Measurements from ENCODE around the gene ATP6V1A. TPM values are rescaled to one million over a fixed set of nuclear protein-coding genes. Genes with fewer than 3 reads are reported as not detected.
A peak's percentile ranks its signal among the peaks of the same experiment; 100 is the strongest.

ATP6V1A gene
- total and polyA plus RNA-seq, 2 donors (not counting 1 experiment from before 2014, with no cell fraction given): 7.6 to 44.3 TPM

GRCh38 chr3:113802795-113803455, 56.1 kb downstream of the ATP6V1A start:
- TF ChIP-seq, protein P1, sequence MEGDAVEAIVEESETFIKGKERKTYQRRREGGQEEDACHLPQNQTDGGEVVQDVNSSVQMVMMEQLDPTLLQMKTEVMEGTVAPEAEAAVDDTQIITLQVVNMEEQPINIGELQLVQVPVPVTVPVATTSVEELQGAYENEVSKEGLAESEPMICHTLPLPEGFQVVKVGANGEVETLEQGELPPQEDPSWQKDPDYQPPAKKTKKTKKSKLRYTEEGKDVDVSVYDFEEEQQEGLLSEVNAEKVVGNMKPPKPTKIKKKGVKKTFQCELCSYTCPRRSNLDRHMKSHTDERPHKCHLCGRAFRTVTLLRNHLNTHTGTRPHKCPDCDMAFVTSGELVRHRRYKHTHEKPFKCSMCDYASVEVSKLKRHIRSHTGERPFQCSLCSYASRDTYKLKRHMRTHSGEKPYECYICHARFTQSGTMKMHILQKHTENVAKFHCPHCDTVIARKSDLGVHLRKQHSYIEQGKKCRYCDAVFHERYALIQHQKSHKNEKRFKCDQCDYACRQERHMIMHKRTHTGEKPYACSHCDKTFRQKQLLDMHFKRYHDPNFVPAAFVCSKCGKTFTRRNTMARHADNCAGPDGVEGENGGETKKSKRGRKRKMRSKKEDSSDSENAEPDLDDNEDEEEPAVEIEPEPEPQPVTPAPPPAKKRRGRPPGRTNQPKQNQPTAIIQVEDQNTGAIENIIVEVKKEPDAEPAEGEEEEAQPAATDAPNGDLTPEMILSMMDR (IDR thresholded peaks at IDR 0.05): no peak
- Histone ChIP-seq H3K4me2 (replicated peaks; ENCODE audit: low read depth, low read length, poor library complexity, severe bottlenecking) (no peak overlapping the region), H3K27ac (ENCODE audit: low read length in 2 of 2) (no peak overlapping the region), H3K79me2 (ENCODE audit: control insufficient read depth, insufficient read depth, low read length) (no peaks in the 10 kb centered on the region), H3K4me3 (ENCODE audit: control extremely low read depth in 1 of 5, extremely low read depth in 1 of 5, insufficient read depth in 1 of 5, low read depth in 2 of 5, low read length in 4 of 5) (no peak overlapping the region), H2AFZ (ENCODE audit: insufficient read depth, low read depth, low read length, poor library complexity, severe bottlenecking) (no peak overlapping the region), H3K4me1 (ENCODE audit: control insufficient read depth in 2 of 2, insufficient read depth in 2 of 2, low read length in 2 of 2) (peaks cover 3 to 7% of the 10 kb centered on the region in 2 donors), H3K9ac (ENCODE audit: low read length) (no peak overlapping the region), H4K20me1 (ENCODE audit: control insufficient read depth, insufficient read depth, low read length, poor library complexity, severe bottlenecking) (no peaks in the 10 kb centered on the region), H3K27me3 (replicated peaks in 1 of 4; ENCODE audit: control extremely low read depth in 1 of 4, control insufficient read depth in 3 of 4, insufficient read depth in 4 of 4, low read length in 3 of 4) (no peaks in the 10 kb centered on the region), H3K36me3 (replicated peaks in 1 of 2; ENCODE audit: control extremely low read depth in 1 of 2, control insufficient read depth in 1 of 2, extremely low read depth in 1 of 2, insufficient read depth in 2 of 2, low read length in 1 of 2) (peaks cover 0 to 40% of the 10 kb centered on the region in 2 experiments), H3K9me3 (ENCODE audit: control extremely low read depth in 1 of 3, control insufficient read depth in 2 of 3, insufficient read depth in 1 of 3, low read length in 2 of 3) (no peaks in the 10 kb centered on the region)
- DNase-seq: peak; percentile 8
- Mint-ChIP-seq H3K27me3 (no peaks in the 10 kb centered on the region), H3K9me3 (ENCODE audit: insufficient read depth) (no peaks in the 10 kb centered on the region), H3K4me3 (no peak overlapping the region), H3K27ac (peak overlapping the region; percentile 50), H3K4me1 (peaks cover 22% of the 10 kb centered on the region)
- intact Hi-C loops (cut with micrococcal nuclease): loop anchor here (2.0 kb wide), 2 partner anchors 28 to 36 kb away; partner anchors contain the start of gene GRAMD1C
- ChIA-PET POLR2A (interaction anchor here (0.6 to 1.4 kb wide), 3 partner anchors 13 to 57 kb away, joined by 3 to 4 read pairs (median 3); partner anchors contain the start of genes ATP6V1A and NAA50), CTCF (interaction anchor here (0.6 to 2.5 kb wide), 8 partner anchors 10 to 67 kb away, joined by 3 to 9 read pairs (median 6); partner anchors contain the start of genes GRAMD1C and NAA50)
- no CpG with 5 or more reads among the region's 3 CpGs for WGBS (ENCODE audit: insufficient coverage)
- peak; percentile 36 for ATAC-seq (ENCODE audit: low read depth)

DNA sequence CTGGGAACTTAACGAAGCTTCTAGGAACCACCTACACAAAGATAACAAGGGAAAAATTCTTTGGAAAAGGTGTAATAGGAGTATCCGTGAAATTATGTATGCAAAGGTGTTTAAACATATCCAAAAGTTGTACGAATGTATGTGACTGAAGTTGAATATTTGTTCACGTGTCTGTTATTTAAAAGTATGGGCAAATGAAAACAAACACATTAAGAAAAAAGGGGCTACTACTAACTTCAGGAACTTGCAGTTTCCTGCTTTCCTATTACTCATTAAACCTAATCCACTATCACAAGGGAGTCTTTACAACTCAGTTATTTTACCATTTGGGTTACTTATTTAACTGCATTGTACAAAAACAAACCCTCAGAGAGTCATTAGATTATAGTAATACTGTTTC, 57.8 kb downstream of the ATP6V1A start:
- Mint-ChIP-seq H3K4me3 (no peak overlapping the region), H3K9me3 (ENCODE audit: insufficient read depth) (no peaks in the 10 kb centered on the region), H3K4me1 (peaks cover 22% of the 10 kb centered on the region), H3K27me3 (no peaks in the 10 kb centered on the region), H3K27ac (no peak overlapping the region)
- Histone ChIP-seq H3K4me1 (ENCODE audit: control insufficient read depth in 2 of 2, insufficient read depth in 2 of 2, low read length in 2 of 2) (peaks cover 3 to 7% of the 10 kb centered on the region in 2 donors), H3K27me3 (replicated peaks in 1 of 4; ENCODE audit: control extremely low read depth in 1 of 4, control insufficient read depth in 3 of 4, insufficient read depth in 4 of 4, low read length in 3 of 4) (no peaks in the 10 kb centered on the region), H3K4me3 (ENCODE audit: control extremely low read depth in 1 of 5, extremely low read depth in 1 of 5, insufficient read depth in 1 of 5, low read depth in 2 of 5, low read length in 4 of 5) (no peak overlapping the region), H4K20me1 (ENCODE audit: control insufficient read depth, insufficient read depth, low read length, poor library complexity, severe bottlenecking) (no peaks in the 10 kb centered on the region), H3K9ac (ENCODE audit: low read length) (no peak overlapping the region), H3K27ac (ENCODE audit: low read length in 2 of 2) (no peak overlapping the region), H2AFZ (ENCODE audit: insufficient read depth, low read depth, low read length, poor library complexity, severe bottlenecking) (no peak overlapping the region), H3K36me3 (replicated peaks in 1 of 2; ENCODE audit: control extremely low read depth in 1 of 2, control insufficient read depth in 1 of 2, extremely low read depth in 1 of 2, insufficient read depth in 2 of 2, low read length in 1 of 2) (peaks cover 2 to 37% of the 10 kb centered on the region in 2 experiments), H3K9me3 (ENCODE audit: control extremely low read depth in 1 of 3, control insufficient read depth in 2 of 3, insufficient read depth in 1 of 3, low read length in 2 of 3) (no peaks in the 10 kb centered on the region), H3K4me2 (replicated peaks; ENCODE audit: low read depth, low read length, poor library complexity, severe bottlenecking) (no peak overlapping the region), H3K79me2 (ENCODE audit: control insufficient read depth, insufficient read depth, low read length) (no peaks in the 10 kb centered on the region)
- intact Hi-C loops (cut with micrococcal nuclease): no loop called here
- TF ChIP-seq, protein P1 (IDR thresholded peaks at IDR 0.05): no peak
- no peak for TF ChIP-seq EZH2 (IDR thresholded peaks at IDR 0.05; ENCODE audit: borderline replicate concordance, insufficient read depth, low read depth, low read length, poor library complexity, severe bottlenecking)
- ChIA-PET POLR2A (no interaction called here), CTCF (interaction anchor here (1.4 kb wide), 1 partner anchor 30 kb away, joined by 3 read pairs; no protein-coding TSS in a partner anchor)
- no CpG with 5 or more reads among the region's 4 CpGs for WGBS (ENCODE audit: insufficient coverage)
- ATAC-seq (ENCODE audit: low read depth): no peak
- no peak for DNase-seq
